GM12873 (cell line): Measurements from ENCODE around the gene PA2G4.

Source experiments
- TF ChIP-seq, protein P1 (sequence below): IDR thresholded peaks from 2 replicates; pipeline ENCODE4 v1.5.1; 2012; ENCODE audit warnings: low read depth, mild to moderate bottlenecking, moderate library complexity, low read length, control low read depth; ENCODE audit not compliant: insufficient read depth; ENCODE audit errors: missing control alignments

The PA2G4 gene

DNA sequence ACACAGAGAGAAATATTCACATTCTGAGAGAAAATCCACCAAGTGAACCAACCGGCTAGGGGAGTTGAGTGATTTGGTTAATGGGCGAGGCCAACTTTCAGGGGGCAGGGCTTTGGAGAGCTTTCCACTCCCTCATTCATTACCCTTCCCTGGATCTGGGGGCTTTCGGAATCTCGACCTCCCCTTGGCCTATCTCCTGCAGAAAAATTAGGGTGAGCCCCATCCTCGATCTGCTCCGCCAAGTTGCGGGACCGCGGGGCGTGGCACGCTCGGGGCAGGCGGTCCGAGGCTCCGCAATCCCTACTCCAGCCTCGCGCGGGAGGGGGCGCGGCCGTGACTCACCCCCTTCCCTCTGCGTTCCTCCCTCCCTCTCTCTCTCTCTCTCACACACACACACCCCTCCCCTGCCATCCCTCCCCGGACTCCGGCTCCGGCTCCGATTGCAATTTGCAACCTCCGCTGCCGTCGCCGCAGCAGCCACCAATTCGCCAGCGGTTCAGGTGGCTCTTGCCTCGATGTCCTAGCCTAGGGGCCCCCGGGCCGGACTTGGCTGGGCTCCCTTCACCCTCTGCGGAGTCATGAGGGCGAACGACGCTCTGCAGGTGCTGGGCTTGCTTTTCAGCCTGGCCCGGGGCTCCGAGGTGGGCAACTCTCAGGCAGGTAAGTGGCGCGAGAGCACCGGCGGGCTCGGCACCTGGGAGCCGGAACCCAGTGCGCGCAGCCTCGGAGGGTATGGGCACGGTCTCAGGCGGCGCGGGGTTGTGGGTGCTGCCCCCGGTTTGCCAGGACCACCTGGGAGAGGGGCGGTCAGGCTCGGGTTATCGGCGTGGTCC is 24.4 kb upstream of the PA2G4 start, which contains the start of gene ERBB3:
Gene ERBB3, plus strand, starts transcription at position 443 of the 833 bp plus-strand sequence. Its CDS starts 136 bp downstream, at position 579.
- TF ChIP-seq, protein P1, sequence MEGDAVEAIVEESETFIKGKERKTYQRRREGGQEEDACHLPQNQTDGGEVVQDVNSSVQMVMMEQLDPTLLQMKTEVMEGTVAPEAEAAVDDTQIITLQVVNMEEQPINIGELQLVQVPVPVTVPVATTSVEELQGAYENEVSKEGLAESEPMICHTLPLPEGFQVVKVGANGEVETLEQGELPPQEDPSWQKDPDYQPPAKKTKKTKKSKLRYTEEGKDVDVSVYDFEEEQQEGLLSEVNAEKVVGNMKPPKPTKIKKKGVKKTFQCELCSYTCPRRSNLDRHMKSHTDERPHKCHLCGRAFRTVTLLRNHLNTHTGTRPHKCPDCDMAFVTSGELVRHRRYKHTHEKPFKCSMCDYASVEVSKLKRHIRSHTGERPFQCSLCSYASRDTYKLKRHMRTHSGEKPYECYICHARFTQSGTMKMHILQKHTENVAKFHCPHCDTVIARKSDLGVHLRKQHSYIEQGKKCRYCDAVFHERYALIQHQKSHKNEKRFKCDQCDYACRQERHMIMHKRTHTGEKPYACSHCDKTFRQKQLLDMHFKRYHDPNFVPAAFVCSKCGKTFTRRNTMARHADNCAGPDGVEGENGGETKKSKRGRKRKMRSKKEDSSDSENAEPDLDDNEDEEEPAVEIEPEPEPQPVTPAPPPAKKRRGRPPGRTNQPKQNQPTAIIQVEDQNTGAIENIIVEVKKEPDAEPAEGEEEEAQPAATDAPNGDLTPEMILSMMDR, result peak; percentile 8

DNA sequence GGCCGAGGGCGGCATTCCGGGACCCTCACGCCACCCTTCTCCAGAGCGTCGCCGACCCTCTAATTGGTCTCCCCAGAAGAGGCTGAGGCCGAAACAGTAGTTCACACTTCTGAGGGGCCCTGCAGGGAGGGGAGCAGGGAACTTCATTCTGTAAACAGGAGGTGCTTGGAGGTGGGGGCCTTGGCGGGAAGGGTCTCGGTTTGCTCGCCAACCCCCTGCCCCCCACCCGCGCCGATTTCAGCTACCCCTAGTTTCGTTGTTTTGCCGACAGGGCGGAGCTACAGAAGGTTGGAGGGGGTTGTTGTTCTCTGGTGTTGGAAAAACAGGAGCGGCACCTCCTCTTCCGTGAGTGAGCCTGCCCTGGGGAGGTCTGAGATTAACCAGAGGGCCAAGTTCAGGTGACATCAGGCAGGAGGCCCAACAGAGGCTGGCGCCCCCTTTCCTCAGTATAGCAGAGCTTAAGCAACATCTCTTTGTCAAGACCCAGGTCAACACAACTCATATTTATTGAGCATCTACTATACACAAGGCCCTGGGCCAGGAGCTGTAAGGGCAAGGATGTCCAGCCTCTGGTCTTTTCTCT is 23.7 kb upstream of the PA2G4 start:
- TF ChIP-seq, protein P1, result no peak

DNA sequence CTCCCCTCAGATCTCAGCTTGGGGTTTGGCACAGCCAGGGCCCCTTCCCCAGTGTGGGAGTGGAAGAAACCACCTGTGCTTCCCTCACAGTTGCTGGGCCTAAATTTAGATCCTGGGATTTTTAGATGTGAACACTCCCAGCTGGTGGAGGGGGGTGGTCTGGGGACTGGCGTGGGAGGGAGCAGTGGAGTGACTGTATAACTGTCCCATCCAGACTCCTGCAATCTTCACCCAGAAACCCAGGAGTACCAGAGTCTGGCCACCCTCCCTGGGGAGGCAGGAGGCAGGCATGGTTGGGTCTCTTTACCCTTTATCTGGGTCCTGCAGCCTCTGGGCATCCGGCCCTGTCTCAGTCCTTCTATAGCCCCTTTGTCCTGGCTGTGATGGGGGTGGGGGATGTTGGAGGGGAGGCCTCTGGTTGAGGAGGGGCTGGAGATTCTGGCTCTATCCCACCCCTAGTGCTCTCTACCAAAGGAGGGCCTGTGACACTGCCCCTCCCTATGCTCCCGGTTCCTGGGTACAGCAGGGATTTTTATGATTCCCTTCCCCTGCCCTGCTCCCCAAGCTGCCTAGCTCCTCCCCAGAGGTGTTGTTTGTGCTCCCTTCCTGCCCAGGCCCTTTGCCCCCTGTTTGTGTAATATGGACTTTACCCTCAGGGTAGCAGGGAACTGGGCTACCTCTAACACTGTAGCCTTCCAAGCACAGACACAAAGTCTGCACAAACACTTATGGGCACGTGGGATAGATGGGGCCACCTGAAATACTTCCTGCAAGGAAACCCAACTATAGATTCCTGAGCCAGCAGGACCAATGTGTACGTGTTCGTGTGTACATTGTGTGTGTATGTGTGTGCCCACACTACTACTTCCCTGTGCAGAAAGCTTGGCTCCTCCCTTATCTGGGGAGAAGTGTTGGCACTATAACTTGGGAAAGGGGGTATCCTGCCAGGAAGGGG is 22.7 kb upstream of the PA2G4 start:
- TF ChIP-seq, protein P1, result no peak

DNA sequence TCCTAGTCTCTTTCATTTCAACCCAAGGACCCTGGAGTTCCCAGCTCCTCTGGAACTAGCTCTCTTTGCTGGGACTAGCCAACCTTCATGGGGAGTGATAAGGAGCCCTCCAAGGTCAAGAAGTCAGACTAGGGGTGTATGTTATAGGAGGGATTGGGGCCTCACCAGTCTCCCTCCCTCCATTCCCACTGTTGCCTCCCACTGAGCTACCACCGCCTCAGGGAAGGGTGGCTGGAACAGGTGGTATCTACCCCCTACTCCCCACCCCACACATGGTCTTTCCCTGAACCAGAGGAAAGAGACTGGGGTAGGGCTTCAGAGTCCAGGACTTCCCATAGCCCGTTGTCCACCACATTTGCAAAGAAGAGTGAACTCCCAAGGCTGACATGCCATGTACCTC is 22.0 kb upstream of the PA2G4 start:
- TF ChIP-seq, protein P1, result no peak

DNA sequence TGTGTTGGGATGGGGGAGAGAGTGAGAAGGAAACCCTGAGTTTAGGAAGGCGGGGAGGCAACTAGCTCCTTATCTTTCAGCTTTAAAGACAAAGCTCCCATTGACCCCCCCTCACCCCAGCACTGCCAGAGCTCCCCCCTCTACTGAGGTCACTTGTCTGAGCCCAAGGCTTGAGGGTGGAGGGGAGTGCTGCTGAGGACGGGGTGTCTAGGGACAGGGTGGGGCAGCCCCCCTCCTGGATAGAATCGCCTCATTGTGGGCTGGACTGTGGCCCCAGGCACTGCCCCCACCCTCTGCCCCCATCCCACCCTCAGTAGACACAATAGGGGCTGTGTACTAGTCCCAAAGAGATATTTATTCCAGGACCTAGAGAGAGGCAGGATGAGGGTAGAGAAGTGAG is 21.4 kb upstream of the PA2G4 start:
- TF ChIP-seq, protein P1, result no peak

DNA sequence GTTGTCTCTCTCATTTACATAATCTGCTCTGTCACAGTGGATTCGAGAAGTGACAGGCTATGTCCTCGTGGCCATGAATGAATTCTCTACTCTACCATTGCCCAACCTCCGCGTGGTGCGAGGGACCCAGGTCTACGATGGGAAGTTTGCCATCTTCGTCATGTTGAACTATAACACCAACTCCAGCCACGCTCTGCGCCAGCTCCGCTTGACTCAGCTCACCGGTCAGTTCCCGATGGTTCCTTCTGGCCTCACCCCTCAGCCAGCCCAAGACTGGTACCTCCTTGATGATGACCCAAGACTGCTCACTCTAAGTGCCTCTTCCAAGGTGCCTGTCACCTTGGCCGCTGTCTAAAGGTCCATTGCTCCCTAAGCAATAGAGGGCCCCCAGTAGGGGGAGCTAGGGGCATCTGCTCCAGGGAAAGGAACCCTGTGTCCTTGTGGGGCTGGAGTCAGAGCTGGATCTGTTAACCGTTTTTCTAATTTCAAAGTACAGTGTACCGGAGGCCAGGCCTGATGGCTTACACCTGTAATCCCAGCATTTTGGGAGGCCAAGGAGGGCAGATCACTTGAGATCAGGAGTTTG is 19.3 kb upstream of the PA2G4 start:
- TF ChIP-seq, protein P1, result peak; percentile 65

DNA sequence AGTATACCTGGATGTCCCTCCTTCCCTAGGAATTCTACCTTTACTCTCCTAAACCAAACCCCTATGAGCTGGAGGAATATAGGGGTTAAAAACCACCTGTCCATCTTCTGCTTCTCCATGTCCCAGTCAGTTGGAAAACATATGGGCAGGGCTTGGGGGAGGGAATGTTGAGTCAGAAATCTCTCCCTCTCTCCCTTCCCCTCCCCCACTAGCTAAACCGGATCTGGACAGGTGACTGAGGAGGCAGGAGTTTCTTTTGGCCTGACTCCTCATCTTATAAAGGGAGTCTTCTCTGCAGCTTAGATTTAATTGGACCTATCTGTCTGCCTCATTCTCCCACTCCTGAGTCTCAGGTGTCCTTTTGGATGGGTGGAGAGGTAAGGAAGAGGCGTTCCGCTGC is 18.3 kb upstream of the PA2G4 start:
- TF ChIP-seq, protein P1, result no peak
